NOMO-1 treated with DMSO at 0.1 percent for 48 hours (cell line): ENCODE measurements around the gene TBCB.
"Not testable (repeated sequence)": the region's sequence is repeated elsewhere in the genome, so short reads cannot be mapped to it uniquely, and the experiment has no call there.

Experiments used
- DNase-seq: peaks from one replicate; lab custom pipeline; 2025; ENCODE audit not compliant: unreplicated experiment; lab: John Stamatoyannopoulos, UW

The TBCB gene

GRCh38 chr19:36134867-36135266, 19.6 kb downstream of the TBCB start:
- not testable (repeated sequence) for DNase-seq

- DNase-seq: no peak
Observed at GRCh38 chr19:36136964-36137686, 21.9 kb downstream of the TBCB start.

GRCh38 chr19:36139120-36139472, 23.8 kb downstream of the TBCB start:
- DNase-seq: no peak

GRCh38 chr19:36139473-36140303, 24.4 kb downstream of the TBCB start, which contains the start of gene CAPNS1:
Gene CAPNS1, plus strand, starts transcription at chr19:36140066. Its CDS starts 946 bp downstream, at chr19:36141012.
- peak; percentile 92 for DNase-seq

- DNase-seq: peak; percentile 46
Observed at GRCh38 chr19:36140304-36141038, 25.2 kb downstream of the TBCB start.

- DNase-seq: peak; percentile 73
Observed at GRCh38 chr19:36141039-36141927, 26.0 kb downstream of the TBCB start.

- DNase-seq: no peak
Observed at GRCh38 chr19:36142046-36142445, 26.8 kb downstream of the TBCB start.

GRCh38 chr19:36142496-36142895, 27.2 kb downstream of the TBCB start:
- DNase-seq: no peak

GRCh38 chr19:36144624-36145023, 29.4 kb downstream of the TBCB start:
- no peak for DNase-seq

- no peak for DNase-seq
Observed at GRCh38 chr19:36149673-36150406, 34.6 kb downstream of the TBCB start.

GRCh38 chr19:36150586-36150985, 35.3 kb downstream of the TBCB start:
- DNase-seq: no peak

GRCh38 chr19:36151144-36152018, 36.1 kb downstream of the TBCB start:
- DNase-seq: no peak

- DNase-seq: no peak
Observed at GRCh38 chr19:36152019-36152351, 36.7 kb downstream of the TBCB start.

- no peak for DNase-seq
Observed at GRCh38 chr19:36152352-36153091, 37.3 kb downstream of the TBCB start, which contains the start of gene COX7A1. Gene COX7A1, minus strand, starts transcription at chr19:36152447. Its CDS starts 40 bp downstream, at chr19:36152407.

GRCh38 chr19:36153126-36153525, 37.9 kb downstream of the TBCB start:
- DNase-seq: no peak

GRCh38 chr19:36160821-36161596, 45.7 kb downstream of the TBCB start:
- no peak for DNase-seq

GRCh38 chr19:36163813-36164212, 48.5 kb downstream of the TBCB start:
- DNase-seq: no peak
